Measurements from ENCODE around the gene TUSC2.

DNA sequence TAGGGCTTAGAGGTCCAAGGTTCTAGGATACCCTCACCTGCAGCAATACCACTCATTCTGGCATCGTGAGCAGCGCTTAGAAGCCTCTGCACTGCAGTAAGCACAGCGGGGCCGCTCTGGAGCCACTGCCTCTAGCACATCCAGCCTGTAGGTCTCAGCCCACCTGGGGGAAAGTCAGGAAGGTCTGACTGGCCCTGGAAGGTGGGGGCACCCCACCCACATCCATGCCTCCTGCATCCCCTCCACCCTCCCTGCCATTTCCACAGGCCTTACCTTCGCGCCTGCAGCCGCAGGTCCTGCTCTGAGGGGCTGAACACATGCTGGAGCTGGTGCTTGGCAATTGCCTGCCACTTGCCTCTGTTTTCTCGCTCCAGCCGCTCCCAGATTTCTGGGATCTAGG, 13.5 kb upstream of the TUSC2 start:
- TF ChIP-seq, protein P1, sequence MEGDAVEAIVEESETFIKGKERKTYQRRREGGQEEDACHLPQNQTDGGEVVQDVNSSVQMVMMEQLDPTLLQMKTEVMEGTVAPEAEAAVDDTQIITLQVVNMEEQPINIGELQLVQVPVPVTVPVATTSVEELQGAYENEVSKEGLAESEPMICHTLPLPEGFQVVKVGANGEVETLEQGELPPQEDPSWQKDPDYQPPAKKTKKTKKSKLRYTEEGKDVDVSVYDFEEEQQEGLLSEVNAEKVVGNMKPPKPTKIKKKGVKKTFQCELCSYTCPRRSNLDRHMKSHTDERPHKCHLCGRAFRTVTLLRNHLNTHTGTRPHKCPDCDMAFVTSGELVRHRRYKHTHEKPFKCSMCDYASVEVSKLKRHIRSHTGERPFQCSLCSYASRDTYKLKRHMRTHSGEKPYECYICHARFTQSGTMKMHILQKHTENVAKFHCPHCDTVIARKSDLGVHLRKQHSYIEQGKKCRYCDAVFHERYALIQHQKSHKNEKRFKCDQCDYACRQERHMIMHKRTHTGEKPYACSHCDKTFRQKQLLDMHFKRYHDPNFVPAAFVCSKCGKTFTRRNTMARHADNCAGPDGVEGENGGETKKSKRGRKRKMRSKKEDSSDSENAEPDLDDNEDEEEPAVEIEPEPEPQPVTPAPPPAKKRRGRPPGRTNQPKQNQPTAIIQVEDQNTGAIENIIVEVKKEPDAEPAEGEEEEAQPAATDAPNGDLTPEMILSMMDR (IDR thresholded peaks at IDR 0.05; ENCODE audit: insufficient read depth, low read depth, low read length) = no peak
- no peak for TF ChIP-seq EZH2 (IDR thresholded peaks at IDR 0.05; ENCODE audit: insufficient read depth, low read length)
